Activated CD4-positive, alpha-beta memory T cell treated with anti-CD3 and anti-CD28 coated beads for 36 hours (primary cell): ENCODE data around the gene CDH11. TPM values are rescaled to one million over a fixed set of nuclear protein-coding genes. Genes with fewer than 3 reads are reported as not detected.

Source experiments
- CTCF ChIA-PET: fragments of 350-600 bp; sonication (Branson Sonifier 250); formaldehyde crosslinking; loops from one replicate; lab custom pipeline; 2021; ENCODE audit warnings: antibody characterized with exemption, inconsistent platforms; lab: Charles Lee
- POLR2A ChIA-PET: fragments of 350-600 bp; sonication (Branson Sonifier 250); formaldehyde crosslinking; loops from one replicate; lab custom pipeline; 2021; ENCODE audit warnings: antibody characterized with exemption; lab: Charles Lee
- DNase-seq: peaks from one replicate; pipeline ENCODE4 v3.0.0-alpha.2; 2020
- H3K27ac Mint-ChIP-seq: one replicate; pipeline ENCODE4 v1.8.0; 2021; ENCODE audit warnings: mixed read lengths
- H3K27me3 Mint-ChIP-seq: one replicate; pipeline ENCODE4 v1.8.0; 2021; ENCODE audit warnings: mixed read lengths
- H3K36me3 Mint-ChIP-seq: one replicate; pipeline ENCODE4 v1.8.0; 2021; ENCODE audit warnings: mixed read lengths
- H3K4me1 Mint-ChIP-seq: one replicate; pipeline ENCODE4 v1.8.0; 2021; ENCODE audit warnings: low read depth, mixed read lengths
- H3K4me3 Mint-ChIP-seq: one replicate; pipeline ENCODE4 v1.8.0; 2021; ENCODE audit warnings: mild to moderate bottlenecking, mixed read lengths
- H3K9me3 Mint-ChIP-seq: one replicate; pipeline ENCODE4 v1.8.0; 2021; ENCODE audit warnings: mixed read lengths
- intact Hi-C: fragments of 100-400 bp; cut with micrococcal nuclease; formaldehyde crosslinking; loops from one replicate; pipeline ENCODE4 v1.15.1; 2023
- total RNA-seq, 2 experiments: library from RNA; stranded (reverse); gene quantifications; one replicate each; pipeline ENCODE4 v1.2.3, GENCODE V29; 2021

The CDH11 gene
- total RNA-seq, 2 experiments from 2014 or later: not detected

- ChIA-PET CTCF (no interaction called here), POLR2A (no interaction called here)
- DNase-seq: no peak
- H3K27me3 Mint-ChIP-seq: no peaks in the 10 kb centered on the region
- H3K9me3 Mint-ChIP-seq: peaks cover 23% of the 10 kb centered on the region
- no peak overlapping the region for H3K4me3 Mint-ChIP-seq
- intact Hi-C loops: no loop called here
- no peaks in the 10 kb centered on the region for H3K4me1 Mint-ChIP-seq
- H3K36me3 Mint-ChIP-seq: no peaks in the 10 kb centered on the region
- H3K27ac Mint-ChIP-seq: no peak overlapping the region
Observed at GRCh38 chr16:64903770-64904169, 218.1 kb downstream of the CDH11 start.

GRCh38 chr16:64900517-64900916 is 221.3 kb downstream of the CDH11 start:
- peaks cover 8% of the 10 kb centered on the region for H3K9me3 Mint-ChIP-seq
- no peaks in the 10 kb centered on the region for H3K27me3 Mint-ChIP-seq
- H3K4me3 Mint-ChIP-seq: no peak overlapping the region
- intact Hi-C loops: no loop called here
- ChIA-PET POLR2A (no interaction called here), CTCF (no interaction called here)
- H3K36me3 Mint-ChIP-seq: no peaks in the 10 kb centered on the region
- no peak for DNase-seq
- no peaks in the 10 kb centered on the region for H3K4me1 Mint-ChIP-seq
- H3K27ac Mint-ChIP-seq: no peak overlapping the region

DNA sequence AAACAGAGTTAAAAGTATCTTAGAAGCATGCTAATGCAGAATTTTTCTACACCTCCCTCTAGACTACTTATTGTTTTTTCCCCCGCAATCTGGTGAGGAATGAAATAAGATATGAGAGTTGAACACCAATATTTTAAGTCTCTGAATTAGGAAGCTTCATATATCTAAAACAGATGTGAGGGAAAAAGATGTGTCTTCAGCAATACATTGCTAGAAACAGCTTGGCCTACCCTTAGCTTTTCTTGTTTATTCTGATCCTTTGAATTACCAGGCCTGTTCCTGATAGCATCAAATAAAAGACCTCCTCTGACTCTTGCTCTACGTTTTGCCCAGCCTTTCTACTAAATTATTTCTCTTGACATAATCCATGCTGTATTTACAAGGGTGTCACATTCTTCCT is 221.8 kb downstream of the CDH11 start:
- Mint-ChIP-seq H3K4me1 (no peaks in the 10 kb centered on the region), H3K4me3 (no peak overlapping the region), H3K27me3 (no peaks in the 10 kb centered on the region), H3K9me3 (peaks cover 8% of the 10 kb centered on the region), H3K27ac (no peak overlapping the region), H3K36me3 (no peaks in the 10 kb centered on the region)
- intact Hi-C loops: no loop called here
- POLR2A ChIA-PET: no interaction called here
- CTCF ChIA-PET: no interaction called here
- DNase-seq: no peak

DNA sequence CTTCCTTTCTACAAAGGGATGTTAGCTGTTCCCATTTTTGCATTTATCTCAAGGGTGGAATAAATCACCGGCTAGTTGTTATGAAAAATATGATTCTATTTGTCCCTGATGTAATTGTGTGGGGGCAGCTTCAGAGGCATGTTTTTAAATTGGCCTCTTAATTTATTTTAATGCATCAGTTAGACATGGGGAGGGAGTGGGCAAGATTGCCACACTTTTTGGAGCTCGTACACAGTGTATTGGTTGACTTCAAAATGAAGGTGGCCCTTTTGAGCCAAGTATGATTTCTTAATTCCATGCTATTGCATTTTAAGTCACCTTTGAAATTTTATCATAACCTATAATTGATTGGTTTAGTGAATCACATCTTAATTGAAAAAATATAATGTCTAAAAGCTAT is 223.7 kb downstream of the CDH11 start:
- H3K4me3 Mint-ChIP-seq: no peak overlapping the region
- H3K27ac Mint-ChIP-seq: no peak overlapping the region
- no peaks in the 10 kb centered on the region for H3K27me3 Mint-ChIP-seq
- no peaks in the 10 kb centered on the region for H3K36me3 Mint-ChIP-seq
- H3K9me3 Mint-ChIP-seq: peaks cover 4% of the 10 kb centered on the region
- POLR2A ChIA-PET: no interaction called here
- intact Hi-C loops: no loop called here
- CTCF ChIA-PET: no interaction called here
- no peaks in the 10 kb centered on the region for H3K4me1 Mint-ChIP-seq
- DNase-seq: no peak
